ENCODE measurements around the gene RNF103.

RNF103 gene

DNA sequence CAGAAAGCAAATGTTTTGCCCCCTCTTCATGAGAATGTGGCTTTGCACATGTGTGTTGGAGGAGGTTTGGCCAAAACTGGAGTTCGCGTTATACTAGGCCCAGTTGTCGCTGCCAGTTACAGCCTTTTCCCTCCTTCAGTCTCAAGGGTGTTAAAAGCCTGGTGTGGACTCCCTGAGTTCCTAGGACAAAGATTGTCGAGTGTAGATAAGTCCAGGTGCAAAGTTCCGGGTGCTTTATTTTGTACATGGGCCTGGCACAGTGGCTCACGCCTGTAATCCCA, 542 bp upstream of the RNF103 start:
- no peak for TF ChIP-seq CTCF (IDR thresholded peaks at IDR 0.05; ENCODE audit: extremely low read depth, missing control alignments)
- no peak for DNase-seq (ENCODE audit: low spot score)

GRCh38 chr2:86623043-86623493, 597 bp downstream of the RNF103 start:
- peak; percentile 85 for DNase-seq (ENCODE audit: low spot score)
- TF ChIP-seq CTCF (IDR thresholded peaks at IDR 0.05; ENCODE audit: extremely low read depth, missing control alignments), result no peak

DNA sequence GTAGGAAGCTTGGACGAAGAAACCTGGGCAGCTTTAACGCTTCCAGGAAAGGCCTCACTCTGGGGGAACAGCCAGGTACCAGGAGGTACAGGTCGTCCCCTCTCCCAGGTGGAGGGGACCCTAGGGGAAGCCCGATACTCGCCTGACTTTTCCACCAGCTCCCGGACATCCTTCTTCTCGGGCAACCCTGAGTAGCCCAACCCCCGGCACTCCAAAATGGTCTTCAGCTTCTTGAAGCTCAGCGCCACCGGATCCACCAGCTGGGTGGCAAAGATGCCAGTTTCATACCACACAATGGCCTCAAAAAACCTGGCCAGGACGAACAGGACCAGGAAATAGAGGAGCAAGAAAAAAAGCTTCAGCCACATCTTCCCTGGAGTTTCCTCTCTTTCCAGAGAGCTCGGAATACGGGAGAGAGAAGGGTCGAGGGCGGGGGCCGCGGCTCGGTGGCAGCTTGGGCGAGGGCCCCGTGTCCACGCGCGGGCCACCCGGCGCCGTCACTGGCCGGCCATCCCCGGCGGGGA, 1.1 kb downstream of the RNF103 start:
- no peak for DNase-seq (ENCODE audit: low spot score)
- TF ChIP-seq CTCF (IDR thresholded peaks at IDR 0.05; ENCODE audit: extremely low read depth, missing control alignments), result no peak

DNA sequence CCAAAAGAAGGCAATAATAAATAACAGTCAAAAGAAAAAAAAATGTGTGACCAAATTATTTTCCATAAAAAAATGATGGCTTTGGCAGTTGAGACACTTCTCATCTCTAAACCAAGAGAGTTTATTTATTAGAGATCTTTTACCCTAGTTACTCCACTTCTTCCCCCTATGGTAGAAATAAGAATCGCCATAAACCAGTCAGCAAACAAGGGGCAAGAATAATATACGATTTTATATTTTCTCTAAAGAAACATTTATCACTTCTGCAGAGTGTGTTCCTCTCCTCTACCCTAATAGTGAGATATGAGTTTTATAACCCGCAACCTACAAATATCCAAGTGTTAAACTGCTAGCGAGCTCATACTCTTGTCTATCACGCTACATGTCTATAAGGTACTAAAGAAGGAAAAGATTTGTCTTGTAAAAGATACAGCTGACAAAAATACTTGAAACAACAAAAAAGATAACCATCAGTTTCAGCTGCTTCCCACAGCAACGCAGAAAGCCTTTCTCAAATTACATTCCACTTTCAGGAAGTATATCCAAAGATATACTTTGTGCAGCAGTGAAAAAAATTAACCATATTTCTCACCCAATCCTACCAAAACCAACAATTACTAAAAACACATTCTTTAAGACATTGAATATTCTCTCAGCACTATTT, 2.3 kb downstream of the RNF103 start:
- TF ChIP-seq CTCF (IDR thresholded peaks at IDR 0.05; ENCODE audit: extremely low read depth, missing control alignments), result no peak
- no peak for DNase-seq (ENCODE audit: low spot score)

DNA sequence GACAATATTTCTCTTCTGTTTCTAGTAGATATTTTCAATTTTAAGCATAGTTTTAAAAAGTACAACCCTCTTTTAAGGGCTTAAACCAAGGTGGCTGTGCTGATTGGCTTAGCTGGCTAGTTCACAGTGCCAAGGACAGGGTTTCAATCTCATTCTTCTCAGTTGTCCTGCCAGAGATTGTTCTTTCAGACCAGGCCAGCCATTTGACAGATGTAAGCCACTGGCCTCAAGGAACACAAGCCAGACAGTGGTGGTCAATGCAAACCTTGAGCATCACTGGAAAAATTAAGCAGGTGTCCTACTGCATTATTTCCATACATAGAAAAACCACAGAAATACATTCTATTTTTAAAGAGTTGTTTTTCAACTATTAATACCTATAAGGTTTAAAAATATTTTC, 5.9 kb downstream of the RNF103 start:
- DNase-seq (ENCODE audit: low spot score), result no peak
- no peak for TF ChIP-seq CTCF (IDR thresholded peaks at IDR 0.05; ENCODE audit: extremely low read depth, missing control alignments)

DNA sequence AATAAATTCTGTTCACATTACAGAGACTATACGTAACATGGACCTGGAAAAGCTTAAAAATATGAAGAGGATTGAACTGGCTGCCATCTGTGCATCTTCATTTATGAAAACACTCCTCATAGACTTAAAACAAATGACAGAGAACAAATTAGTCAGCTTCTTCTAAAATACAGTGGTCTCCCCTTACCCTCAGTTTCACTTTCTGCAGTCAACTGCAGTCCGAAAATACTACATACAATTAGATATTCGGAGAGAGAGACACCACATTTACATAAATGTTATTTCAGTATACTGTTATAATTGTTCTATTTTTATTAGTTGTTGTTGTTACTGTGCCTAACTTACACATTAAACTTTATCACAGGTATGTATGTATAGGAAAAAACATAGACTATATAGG, 6.5 kb downstream of the RNF103 start:
- no peak for TF ChIP-seq CTCF (IDR thresholded peaks at IDR 0.05; ENCODE audit: extremely low read depth, missing control alignments)
- DNase-seq (ENCODE audit: low spot score), result peak; percentile 43

GRCh38 chr2:86616502-86616901, 7.2 kb downstream of the RNF103 start:
- no peak for DNase-seq (ENCODE audit: low spot score)

More at GRCh38 chr2:86616502-86616901, 7.2 kb downstream of the RNF103 start:
- TF ChIP-seq CTCF (IDR thresholded peaks at IDR 0.05; ENCODE audit: extremely low read depth, missing control alignments), result no peak

Data from GM20000 (cell line).